GM10266 (cell line): ENCODE results near the gene HDAC3.

ENCODE experiments used
- DNase-seq: peaks from one replicate; pipeline ENCODE4 v3.0.0; 2012; ENCODE audit errors: extremely low spot score
- TF ChIP-seq, protein P1 (sequence below): IDR thresholded peaks from 2 replicates; pipeline ENCODE4 v1.5.1; 2012; ENCODE audit warnings: mild to moderate bottlenecking, low read depth; ENCODE audit not compliant: control insufficient read depth, insufficient read depth; ENCODE audit errors: missing control alignments

Gene HDAC3

DNA sequence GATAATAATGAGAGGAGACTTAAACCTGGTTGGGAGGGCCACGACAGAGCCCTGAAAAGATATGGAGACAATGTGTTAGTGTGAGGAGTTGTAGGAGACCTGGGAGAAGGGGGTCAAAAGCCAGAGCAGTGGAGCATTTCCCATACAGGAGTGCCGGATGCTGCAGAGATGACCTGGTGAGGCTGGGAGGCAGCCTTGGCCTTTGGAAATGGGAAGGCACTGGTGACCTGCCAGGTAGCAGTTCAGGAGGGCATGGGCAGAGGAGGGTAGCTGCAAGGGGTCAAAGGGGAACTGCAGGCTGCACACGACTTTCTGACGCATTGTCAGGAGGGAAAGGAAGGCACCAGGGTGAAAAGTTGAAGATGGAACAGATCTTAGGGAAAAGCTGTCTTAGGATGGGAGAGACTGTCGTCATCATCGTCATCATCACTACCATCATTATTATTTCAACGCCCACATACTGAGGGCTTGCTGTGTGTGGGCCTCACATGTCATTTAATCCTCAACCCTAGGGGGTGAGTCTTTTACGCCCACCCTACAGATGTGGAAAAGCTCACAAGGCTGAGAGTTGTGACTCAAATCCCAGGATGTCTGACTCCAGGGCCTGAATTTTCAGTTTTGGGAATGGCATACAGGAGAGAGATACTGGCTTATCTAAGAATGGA lies 32.1 kb upstream of the HDAC3 start:
- TF ChIP-seq, protein P1, sequence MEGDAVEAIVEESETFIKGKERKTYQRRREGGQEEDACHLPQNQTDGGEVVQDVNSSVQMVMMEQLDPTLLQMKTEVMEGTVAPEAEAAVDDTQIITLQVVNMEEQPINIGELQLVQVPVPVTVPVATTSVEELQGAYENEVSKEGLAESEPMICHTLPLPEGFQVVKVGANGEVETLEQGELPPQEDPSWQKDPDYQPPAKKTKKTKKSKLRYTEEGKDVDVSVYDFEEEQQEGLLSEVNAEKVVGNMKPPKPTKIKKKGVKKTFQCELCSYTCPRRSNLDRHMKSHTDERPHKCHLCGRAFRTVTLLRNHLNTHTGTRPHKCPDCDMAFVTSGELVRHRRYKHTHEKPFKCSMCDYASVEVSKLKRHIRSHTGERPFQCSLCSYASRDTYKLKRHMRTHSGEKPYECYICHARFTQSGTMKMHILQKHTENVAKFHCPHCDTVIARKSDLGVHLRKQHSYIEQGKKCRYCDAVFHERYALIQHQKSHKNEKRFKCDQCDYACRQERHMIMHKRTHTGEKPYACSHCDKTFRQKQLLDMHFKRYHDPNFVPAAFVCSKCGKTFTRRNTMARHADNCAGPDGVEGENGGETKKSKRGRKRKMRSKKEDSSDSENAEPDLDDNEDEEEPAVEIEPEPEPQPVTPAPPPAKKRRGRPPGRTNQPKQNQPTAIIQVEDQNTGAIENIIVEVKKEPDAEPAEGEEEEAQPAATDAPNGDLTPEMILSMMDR: no peak
- no peak for DNase-seq

DNA sequence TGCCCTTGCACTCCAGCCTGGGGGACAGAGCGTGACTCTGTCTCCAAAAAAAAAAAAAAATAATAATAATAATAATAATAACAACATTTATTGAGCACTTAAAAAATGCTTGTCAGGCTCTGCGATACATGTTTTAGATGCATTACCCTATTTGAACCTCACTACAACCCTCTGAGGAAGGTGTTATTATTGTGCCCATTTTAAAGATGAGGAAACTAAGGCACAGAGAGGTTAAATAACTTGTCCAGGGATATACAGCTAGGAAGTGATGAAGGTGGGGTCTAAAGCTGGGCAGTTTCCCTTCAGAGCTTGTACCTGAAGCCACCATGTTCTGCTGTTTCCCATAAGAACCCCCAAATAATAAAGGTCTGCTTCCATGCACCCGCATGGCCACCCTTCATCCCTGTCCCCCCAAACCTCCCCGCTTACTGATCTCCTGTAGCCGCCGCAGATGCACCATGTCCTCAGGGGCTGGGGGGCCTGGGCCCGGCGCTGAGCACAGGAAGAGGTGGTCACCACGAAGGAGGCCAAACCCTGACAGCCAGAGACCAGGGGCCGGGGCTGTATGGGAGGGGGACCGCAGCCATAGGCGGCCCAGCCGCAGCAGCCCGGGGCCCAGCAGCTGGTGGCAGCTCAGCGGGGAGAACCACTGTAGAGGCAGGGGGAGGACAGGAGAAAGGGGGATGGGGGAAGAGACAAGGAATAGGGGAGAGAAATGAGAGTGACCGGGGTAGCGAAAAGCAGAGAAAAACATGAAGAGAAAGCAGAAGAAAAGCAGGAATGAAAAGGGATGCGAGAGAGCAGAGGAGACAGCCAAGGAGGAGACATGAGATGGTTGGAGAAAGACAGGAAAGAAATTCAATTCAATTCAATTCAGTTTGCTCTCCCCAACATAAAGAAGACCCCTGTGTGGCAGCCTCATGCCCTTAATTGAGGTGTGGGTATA lies 29.6 kb upstream of the HDAC3 start:
- TF ChIP-seq, protein P1: no peak
- DNase-seq: no peak

DNA sequence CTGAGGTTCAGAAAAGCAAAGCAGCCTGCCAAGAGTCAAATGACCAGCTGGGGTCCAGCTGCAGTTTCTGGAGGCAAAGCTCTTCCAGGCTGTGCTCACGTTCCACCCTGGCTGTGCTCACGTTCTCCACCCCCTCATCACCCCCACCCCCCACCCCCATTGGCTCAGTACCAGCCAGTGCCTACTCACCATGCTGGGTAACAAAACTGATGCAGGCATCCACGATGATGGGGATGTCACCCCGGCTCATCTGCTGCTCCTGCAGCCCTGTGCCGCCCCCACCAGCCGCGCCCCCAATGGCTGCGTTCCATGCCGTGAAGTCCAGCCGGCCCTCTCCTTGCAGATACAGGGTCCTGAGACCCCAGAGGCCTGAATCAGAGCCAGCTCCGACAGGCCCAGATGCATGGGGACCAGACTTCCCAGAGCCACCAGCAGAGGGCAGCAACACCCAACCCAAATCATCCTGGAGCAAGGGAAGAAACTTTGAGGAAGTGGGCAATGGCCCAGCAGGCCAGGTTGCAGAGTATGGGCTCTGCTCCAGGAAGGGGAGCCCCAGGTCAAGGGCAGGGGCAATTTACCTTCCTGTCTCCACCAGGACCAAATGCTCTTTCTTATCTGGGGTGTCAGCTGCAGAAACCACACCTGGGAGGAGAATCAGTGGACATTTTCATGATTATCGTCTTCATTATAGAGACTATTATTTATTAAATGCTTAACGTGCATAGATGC lies 28.2 kb upstream of the HDAC3 start:
- TF ChIP-seq, protein P1: peak; percentile 91
- DNase-seq: peak; percentile 87

DNA sequence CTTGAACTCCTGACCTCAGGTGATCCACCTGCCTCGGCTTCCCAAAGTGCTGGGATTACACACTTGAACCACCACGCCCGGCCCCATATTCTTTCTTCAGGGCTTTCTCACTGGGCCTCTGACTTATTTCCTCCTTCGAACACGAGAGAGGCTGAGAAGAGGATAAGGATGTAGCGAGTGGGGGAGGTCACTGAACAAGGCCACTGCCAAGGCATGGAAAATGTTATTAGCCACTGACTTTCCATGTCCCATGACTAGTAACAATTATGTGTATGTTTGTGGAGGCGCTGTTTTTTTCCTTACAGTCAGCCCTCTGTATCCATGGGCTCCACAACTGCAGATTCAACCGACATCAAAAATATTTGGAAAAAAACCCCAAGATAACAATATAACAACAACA lies 26.9 kb upstream of the HDAC3 start:
- TF ChIP-seq, protein P1: no peak
- no peak for DNase-seq

DNA sequence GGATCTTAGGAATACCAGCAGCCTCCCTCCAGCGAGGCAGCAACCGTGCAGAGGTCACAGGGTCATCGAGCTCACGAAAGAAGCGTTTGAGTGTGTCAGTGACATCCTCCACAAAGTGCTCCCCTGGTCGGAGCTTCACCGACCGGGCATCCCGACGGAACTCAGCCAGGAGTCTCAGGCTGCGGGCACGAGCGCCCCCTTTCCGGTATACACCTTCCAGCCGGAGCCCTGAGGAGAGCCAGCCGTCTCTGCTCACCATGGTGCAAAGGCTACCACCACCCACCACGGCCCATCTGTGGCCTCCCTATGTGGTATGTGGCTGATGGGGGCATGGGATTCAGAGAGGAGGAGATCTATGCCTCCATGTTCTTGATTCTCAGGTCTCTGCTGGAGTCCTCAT lies 25.4 kb upstream of the HDAC3 start:
- no peak for DNase-seq
- TF ChIP-seq, protein P1: no peak

DNA sequence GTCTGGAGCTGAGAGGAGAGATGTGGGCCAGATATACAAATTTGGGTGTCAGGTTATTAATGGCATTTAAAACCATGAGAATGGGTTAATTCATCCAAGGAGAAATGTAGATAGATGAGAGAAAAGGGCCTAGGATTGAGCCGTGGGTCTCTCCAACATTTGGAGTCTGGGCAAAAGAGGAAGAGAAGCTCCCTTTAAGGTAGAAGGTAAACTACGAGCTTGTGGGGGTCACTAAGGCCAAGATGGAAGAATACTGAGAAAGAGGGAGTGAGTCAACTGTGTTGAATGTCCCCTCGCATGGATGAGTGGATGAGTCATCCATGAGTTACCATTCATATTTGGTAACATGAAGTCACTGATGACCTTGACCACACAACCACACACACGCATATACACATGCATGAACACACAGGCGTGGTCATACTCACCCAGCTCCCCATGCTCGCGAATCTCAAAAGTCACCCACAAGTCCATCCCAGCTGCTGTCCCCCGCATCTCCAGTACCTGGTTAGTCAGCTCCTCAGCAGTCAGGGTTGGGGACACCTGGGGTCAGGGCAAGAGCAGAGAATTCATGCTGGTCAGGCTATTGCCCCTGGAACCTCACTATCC lies 21.4 kb upstream of the HDAC3 start:
- DNase-seq: no peak
- TF ChIP-seq, protein P1: no peak
